HG03342 (cell line): Measurements from ENCODE around the gene PDE4A.
"Not testable (repeated sequence)": the region's sequence is repeated elsewhere in the genome, so short reads cannot be mapped to it uniquely, and the experiment has no call there.

Experiments
- ATAC-seq: cut with Tn5 transposase; IDR thresholded peaks from one replicate; pipeline ENCODE4 v1.9.1; 2021; ENCODE audit warnings: mild to moderate bottlenecking, moderate library complexity; ENCODE audit not compliant: unreplicated experiment

PDE4A gene

DNA sequence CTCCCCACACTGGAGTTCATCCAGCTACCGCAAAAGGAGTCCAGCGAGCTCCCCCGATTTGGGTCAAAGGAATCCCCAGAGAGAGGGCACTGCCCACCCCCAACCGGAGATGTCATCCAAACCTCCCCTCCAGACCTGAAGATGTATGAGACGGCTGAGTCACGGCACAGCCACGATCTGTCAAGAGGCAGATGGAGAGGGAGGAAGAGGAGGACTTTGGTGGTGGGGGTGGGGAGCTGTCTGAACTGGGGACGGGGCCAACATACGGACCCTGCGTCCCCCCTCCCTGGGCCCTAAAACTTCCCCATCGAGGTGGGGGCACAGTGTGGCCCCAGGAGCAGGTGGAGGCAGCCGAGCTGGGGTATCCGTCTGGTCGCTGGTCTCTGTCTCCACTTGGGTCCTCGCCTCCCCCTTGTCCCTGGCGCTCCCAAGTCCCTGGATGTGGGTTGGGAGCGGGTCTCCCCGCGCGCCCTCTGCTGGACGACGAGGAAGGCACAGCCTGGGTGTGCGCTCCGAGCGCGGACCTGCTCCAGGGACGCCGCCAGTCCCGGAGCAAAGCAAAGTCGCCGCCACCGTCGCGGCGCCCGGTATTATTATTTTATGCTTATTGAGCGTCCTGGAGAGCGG is 3.8 kb downstream of the PDE4A start:
- no peak for ATAC-seq

DNA sequence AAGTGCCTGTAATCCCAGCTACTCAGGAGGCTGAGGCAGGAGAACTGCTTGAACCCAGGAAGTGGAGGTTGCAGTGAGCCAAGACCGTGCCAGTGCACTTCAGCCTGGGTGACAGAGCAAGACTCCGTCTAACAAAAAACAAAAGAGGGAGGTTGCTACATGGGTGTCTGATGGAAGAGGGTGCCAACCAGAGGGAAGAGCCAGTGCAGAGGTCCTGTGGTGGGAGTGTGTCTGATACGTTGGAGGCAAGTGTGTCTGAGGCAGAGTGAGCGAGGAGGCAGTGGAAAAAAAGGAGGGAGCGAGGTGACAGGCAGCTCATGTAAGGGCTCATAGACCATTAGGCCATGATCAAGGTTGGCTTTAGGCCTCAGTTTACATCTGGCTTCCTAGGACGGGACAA is 6.8 kb downstream of the PDE4A start:
- ATAC-seq = no peak

DNA sequence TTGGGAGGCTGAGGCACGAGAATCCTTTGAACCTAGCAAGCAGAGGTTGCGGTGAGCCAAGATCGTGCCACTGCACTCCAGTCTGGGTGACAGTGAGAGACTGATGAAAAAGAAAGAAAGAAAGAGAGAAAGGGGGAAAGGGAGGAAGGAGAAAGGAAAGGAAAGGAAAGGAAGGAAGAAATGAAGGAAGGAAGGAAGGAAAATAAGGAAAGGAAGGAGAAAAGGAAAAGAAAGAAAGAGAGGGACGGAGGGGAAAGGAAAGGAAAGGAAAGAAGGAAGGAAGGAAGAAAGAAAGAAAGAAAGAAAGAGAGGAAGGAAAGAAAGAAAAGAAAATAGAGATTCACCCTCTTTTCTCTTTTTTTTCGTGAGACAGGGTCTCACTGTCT is 8.7 kb downstream of the PDE4A start:
- no peak for ATAC-seq

DNA sequence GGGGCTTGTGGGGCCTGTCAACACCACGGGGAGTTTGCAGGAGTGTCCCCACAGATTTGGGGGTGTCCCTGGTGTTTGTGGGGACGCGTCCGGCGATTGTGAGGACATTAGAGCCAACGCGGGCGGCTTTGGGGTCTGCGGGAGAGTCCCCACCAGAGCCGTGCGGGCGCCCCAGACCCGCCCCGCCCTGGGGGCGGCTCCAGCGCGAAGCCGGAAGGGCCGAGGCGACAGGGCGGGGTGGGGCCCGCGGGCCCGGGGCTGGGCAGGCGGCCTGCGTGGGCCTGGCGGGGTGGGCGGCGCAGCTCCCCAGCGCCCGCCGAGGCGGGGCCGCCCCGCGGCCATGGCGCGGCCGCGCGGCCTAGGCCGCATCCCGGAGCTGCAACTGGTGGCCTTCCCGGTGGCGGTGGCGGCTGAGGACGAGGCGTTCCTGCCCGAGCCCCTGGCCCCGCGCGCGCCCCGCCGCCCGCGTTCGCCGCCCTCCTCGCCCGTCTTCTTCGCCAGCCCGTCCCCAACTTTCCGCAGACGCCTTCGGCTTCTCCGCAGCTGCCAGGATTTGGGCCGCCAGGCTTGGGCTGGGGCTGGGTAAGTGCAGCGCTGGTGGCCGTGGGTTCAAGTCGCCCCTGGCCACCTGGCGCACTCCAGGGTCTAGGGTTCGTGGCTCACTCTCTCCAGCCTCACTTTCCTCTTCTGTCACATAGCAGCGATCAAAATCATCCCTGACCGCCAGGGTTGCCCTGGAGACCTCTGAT is 10.3 kb downstream of the PDE4A start:
- ATAC-seq = no peak

DNA sequence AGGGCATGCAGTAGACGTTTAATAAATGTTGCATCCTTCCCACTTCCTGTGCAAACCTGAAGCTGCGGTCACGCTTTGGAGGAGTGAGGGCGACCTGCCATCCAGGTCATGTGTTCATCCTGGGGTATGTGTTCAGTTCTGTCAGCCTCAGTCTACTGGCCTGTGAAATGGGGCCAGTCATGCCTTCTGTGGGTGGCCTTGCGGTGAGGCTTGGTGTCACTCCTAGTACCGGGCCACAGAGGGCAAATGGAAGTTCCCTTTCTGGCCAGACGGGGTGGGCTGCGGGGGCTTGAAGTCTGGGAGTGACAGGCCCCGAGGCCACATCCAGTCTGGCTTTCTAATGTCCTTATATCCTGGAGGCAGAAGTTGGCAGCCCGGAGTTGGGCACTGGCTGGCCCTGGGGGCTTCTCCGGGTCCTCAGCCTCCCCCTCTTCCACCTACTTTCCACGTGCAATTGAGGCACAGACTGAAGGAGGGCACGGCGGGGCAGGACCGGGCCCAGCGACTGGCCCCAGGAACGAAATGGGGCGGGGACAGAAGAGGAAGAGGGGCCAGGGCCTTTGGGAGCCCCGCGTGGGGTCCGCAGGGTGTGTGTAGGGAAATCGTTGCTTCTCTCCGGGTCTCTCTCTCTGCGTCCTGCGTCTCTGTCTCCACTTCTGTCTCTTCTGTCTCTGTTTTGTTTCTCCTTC is 11.1 kb downstream of the PDE4A start:
- no peak for ATAC-seq

DNA sequence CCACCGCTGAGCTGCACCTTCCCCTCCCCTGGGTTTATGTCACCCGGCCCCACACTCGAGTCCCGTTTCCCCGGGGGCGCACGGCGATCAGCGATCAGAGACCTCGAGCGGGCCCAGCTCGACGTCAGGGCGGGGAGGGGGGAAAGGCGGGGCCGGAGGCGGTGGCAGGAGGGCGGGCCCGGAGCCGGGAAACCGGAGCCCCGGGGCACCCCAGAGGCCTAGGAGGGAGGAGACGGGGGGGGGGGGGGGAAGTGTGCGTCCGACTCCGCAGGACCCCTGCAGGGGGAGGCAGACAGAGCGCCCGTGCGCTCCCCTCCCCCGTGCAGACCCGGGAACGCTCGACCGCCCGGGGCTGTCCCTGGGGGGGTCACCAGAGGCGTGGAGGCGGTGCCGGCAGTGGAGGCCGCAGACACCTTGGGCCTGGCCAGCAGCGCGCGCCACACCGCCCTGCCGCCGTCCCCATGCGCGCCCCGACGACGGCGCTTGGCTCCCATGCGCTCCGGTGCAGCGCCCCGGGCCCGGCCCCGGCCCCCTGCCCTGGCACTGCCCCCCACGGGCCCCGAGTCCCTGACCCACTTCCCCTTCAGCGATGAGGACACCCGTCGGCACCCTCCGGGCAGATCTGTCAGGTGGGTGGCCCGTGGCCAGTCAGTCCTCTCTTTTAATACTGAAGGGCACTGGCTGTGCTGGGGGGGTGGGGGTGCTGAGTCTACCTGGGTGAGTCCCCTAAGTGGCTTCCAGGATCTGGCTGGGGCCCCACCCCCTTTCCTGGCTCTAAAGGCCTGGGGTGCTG is 11.8 kb downstream of the PDE4A start:
- no peak for ATAC-seq

DNA sequence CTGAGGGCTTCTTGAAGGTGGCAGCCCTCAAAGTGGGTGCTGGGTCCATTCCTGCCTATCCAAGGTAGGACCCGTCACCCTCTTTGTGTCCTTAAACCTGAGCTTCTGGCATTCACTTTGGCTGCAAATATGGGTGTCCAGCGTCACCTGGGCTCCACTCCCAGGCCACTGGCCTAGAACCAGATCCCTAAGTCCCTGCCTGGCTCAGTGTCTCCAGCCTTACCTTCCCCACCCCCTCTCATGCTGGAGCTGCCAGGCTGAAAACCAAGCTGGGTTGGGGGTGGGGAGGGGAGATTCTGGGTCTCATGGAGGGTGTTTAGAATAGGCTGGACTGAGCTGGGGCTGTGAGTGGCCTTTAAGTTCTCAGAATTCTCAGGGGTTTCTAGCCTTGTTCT is 12.4 kb downstream of the PDE4A start:
- ATAC-seq = no peak

DNA sequence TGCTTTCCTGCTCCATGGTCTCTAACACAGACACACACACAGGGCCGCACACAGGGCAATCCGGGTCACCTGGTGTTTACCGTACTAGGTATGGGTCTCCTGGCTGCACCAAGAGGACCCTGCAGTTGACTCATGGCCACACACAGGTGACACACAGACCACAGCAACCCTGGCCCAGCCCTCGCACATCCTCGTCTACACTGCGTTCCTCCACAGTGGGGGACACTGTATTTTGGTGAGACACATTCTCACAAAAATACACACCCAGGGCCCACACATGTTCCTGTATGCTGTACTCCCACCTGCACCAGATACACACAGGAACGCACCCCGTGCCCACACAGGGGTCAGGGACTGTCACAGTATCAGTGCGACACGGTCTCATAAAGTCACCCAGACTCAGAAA is 12.8 kb downstream of the PDE4A start:
- ATAC-seq = no peak

DNA sequence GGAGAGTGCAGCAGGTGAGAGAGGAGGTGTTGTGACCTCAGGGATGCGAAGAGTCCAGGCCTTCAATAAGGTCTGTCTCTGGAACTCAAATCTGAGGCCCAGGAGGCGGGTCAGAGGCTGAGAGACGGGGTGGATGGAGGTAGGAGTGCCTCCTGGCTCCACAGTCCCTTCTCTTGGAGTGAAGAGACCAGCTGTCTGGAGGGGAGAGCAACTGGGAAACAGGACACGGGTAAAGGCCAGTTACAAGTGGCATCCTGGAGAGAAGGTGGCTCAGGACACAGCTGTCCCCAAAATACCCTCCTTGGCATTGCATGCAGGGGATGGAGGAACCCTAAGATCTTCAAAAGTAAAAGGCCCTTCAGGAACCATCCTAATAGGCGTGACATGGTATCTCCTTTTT is 19.2 kb downstream of the PDE4A start:
- no peak for ATAC-seq

DNA sequence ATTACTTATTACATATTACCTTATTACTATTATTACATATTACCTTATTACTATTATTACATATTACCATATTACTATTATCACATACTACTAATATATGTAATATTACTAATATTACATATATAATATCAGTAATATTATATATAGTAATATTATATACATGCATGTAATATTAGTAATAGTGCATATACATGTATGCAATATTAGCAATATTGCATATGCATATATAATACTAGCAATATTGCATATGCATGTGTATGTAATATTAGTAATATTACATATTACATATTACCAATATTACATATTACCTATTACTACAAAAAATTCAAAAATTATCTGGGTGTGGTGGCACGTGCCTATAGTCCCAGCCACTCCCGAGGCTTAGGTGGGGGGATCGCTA is 22.4 kb downstream of the PDE4A start:
- no peak for ATAC-seq

DNA sequence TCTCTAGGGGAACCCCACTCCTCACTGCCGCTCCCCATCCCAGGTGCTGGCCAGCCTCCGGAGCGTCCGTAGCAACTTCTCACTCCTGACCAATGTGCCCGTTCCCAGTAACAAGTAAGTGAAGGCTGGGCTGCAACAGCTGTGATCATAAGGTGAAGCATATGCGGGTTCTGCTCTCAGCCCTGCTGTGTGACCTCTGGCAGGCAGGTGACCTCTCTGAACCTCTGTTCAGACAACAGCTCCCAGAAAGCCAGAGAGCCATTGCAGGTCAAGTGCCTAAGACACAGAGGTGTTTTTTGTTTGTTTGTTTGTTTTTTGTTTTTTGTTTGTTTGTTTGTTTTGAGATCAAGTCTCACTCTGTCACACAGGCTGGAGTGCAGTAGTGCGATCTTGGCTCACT is 28.7 kb downstream of the PDE4A start:
- ATAC-seq = no peak

DNA sequence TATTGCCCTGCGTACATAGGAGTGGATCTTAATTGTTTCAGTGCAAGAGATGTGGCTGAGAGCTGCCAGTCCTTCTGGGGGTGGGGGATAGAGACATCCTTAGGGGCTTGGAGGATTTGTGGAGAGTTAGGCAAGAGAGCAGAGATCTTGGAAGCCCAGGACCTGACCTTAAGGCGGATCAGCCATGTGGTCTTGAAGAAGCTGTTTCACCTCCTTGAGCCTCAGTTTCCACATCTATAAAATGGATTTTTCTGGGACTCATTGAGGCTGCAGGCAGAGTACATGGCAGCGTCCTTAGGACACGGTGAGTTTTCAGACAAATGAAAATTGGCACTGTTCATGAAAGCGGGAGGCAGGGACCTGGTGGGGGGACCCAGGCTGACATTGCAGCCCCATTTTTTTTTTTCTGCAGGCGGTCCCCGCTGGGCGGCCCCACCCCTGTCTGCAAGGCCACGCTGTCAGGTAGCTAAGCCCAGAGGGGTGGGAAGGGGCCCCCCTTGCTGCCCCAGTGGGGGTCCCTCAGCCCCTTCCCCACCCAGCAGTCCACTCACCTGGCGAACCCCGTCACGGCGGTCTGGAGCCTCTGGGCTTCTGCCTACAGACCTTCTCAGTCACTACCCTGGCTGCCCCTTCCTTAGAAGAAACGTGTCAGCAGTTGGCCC is 30.0 kb downstream of the PDE4A start:
- no peak for ATAC-seq

DNA sequence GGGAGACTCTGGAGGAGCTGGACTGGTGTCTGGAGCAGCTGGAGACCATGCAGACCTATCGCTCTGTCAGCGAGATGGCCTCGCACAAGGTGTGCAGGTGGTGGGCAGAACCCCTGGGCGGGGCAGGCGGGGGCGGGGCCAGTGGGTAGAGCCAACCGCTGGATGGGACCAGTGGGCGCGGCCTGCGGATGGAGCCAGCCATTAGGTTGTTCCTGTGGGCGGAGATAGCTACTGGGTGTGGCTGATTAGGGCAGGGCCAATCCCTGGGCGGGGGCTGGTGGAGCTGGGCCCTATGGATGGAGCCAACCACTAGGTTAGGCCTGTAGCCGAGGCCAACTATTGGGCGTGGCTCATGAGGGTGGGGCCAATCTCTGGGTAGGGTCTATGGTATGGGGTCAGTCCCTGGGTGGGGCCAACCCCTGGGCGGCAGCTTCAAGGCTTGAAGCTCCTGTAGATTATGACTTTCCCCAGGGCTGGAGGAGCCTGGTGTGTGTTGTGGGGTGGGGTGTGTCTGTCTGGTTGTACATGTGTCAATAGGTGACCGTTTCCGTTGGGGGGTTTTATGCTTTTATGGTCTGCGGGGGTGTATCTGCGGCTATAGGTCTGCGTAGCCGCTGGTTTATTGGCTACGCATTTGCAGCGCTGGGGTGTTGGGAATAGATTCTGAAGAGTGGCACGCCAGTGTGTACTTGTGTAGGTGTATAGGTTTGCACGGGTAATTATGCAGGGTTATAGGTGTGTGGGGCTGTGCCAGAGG is 30.7 kb downstream of the PDE4A start:
- no peak for ATAC-seq

DNA sequence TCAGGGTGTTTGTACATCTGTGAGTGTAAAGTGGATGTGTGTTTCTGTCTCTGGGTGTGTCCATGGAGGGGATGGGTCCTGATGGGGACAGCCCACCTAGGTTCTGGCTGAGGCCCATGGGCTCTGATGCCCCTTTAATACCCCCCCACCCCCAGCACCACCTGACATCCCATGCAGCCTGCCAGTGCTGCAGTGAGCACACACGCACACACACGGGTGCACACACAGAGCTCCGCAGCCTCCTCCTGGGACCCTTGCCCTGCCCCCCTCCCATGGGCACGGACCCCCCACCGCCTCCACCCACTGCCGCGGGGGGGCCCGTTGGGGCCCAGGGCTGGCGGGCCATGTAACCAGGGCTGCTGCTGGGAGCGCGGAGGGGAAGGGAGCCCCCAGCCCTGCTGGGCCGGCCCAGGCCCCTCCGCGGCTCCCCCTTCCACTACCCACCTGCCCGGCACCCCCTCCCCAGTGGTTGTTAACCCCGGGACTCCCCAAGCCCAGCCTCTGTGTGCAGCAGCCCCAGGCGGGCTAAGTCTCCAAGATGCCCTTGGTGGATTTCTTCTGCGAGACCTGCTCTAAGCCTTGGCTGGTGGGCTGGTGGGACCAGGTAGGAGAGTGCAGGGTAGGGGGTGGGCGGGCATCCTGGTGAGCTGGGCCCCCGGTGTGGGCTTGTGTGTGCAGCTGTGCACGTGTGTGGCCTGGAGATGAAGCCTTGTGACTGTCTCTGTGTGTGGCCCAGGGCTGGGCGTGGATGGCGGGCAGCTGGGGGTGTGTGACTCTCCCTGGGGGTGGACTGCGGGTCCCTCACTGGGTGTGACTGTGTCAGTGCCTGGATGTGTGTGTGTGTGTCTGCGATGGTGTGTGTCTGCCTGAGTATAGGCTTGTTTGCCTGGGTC is 32.6 kb downstream of the PDE4A start:
- no peak for ATAC-seq

DNA sequence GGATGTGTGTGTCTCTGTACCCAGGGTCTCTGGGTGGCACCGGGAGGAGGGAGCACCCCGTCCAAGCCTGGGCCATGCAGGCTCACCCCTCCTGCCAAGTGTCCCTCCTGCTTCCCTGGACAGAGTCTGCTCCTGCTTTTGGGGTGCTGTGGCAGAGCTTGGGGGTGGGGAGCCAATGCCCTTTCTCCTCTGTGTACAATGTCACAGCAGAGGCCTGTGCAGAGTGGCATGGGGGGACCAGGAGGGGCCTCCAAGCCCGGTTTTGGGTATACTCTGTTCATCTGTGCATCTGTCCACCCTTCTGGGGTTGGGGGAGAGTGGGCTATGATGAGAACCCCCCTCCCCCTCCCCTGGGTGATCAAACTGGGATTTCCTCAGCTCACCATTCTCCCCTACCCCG is 33.5 kb downstream of the PDE4A start:
- no peak for ATAC-seq

DNA sequence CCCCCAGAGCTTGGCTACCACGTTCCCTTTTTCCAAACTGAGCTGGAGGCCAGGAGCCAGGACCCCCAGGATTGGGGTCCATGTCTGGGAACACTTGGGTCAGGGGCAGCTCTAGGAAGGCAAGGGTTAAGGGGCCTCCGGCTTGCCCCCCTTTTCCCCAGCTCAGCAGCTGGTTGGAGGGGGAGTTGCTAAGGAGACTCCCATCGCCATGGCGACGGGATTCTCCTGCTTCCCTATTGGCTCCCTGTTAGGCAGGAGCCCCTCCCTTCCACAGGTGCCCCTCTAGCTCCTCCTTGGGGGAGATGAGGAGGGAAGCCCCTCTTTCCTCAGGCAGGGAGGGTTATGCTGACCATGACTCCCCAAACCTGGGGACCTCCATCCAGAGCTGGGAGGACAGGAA is 33.9 kb downstream of the PDE4A start:
- ATAC-seq = no peak

DNA sequence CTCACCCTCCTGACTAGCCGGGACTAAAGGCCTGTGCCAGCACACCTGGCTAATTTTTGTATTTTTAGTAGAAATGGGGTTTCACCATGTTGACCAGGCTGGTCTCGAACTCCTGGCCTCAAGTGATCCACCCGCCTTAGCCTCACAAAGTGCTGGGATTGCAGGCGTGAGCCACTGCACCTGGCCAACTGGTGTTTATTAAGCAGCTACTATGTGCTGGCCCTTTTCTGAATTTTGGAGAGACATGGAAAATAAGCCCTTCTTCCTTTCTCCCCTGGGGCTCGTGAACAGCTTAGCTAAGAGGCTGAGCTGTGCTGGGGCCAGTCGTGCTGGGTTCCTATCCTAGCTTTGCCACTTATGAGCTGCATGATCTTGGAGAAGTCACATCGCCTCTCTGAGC is 38.4 kb downstream of the PDE4A start:
- not testable (repeated sequence) for ATAC-seq

DNA sequence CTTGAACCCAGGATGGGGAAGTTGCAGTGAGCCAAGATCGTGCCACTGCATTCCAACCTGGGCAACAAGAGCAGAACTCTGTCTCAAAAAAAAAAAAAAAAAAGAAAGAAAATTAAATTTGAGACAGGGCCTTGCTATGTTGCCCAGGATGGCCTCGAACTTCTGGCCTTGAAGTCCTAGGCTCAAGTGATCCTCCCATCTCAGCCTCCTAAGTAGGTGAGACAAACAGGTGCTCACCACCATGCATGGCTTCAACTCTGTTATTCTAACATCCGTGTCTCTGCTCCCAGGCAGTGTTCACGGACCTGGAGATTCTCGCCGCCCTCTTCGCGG is 40.3 kb downstream of the PDE4A start:
- ATAC-seq = no peak
